Measurements from ENCODE around the gene IL1RAPL1.

The IL1RAPL1 gene

DNA sequence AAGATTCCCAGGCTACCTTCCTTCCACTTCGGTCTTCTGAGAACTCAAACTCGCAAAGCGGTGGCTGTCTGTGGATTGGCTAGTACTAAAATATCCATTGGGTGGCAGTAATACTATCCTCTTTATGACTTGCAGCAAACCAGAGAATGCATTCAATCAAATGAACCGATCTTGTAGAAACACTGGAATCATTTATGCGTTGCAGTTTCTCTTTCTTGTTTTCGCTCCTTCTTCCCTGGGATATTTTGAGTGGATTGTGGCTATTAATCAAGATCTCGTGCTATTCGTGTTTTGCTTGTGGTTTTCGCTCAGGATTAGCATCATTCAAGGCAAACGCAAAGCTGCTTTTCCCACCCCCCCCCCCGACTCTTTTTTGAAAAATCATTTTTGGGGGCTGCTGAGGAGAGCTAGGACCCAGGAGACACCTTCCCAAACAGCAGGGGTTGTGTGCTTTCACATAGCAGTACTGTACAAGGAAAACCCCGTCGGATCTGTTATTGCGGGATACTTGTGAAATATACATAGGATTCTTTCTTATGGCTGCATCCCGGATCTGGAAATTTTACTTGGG, at the start of gene IL1RAPL1:
IL1RAPL1 (plus strand) TSS at position 466 of the 571 bp plus-strand sequence.
- H3K27ac ChIP-seq = no peak within 1 kb of the TSS
- TF ChIP-seq Cebpa-rat (IDR thresholded peaks at IDR 0.05) = no peak

DNA sequence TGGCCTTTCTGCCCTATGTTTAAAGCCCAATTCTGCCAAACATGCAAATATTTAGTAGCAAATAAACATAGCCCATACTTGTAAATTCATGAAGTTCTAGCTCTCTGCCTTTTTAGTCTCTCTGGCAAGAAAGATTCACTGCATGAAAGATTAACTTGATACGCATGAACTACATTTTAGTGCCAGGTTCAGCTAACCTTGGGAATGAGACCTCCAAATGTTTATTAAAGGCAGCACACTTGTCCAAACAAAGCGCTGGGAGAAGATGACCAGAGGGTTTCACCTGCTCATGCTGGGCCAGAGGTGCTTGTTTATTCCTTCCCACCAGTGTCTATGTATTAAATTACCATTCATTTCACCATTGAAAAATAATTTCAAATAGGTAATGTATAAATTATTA, 44.5 kb upstream of the IL1RAPL1 start:
- Histone ChIP-seq H3K9me3 (replicated peaks in 1 of 11) (no peaks in the 10 kb centered on the region), H3K27ac (no peak overlapping the region), H3K4me1 (no peaks in the 10 kb centered on the region), H3K9ac (no peak overlapping the region), H3K36me3 (no peaks in the 10 kb centered on the region), H3K4me3 (no peak overlapping the region), H3K27me3 (no peaks in the 10 kb centered on the region), H3K4me2 (no peak overlapping the region), H4K20me1 (no peaks in the 10 kb centered on the region)
- no peak for TF ChIP-seq Cebpa-rat (IDR thresholded peaks at IDR 0.05)

More for the DNA sequence above, at the start of gene IL1RAPL1:
- Histone ChIP-seq H3K9me3 (replicated peaks in 1 of 11) (no peaks in the 10 kb centered on the region), H3K36me3 (no peaks in the 10 kb centered on the region), H3K4me3 (no peak within 1 kb of the TSS), H4K20me1 (no peaks in the 10 kb centered on the region), H3K4me1 (no peaks in the 10 kb centered on the region), H3K9ac (no peak within 1 kb of the TSS), H3K4me2 (no peak within 1 kb of the TSS), H3K27me3 (no peaks in the 10 kb centered on the region; a peak in 1 of 22 replicates)

DNA sequence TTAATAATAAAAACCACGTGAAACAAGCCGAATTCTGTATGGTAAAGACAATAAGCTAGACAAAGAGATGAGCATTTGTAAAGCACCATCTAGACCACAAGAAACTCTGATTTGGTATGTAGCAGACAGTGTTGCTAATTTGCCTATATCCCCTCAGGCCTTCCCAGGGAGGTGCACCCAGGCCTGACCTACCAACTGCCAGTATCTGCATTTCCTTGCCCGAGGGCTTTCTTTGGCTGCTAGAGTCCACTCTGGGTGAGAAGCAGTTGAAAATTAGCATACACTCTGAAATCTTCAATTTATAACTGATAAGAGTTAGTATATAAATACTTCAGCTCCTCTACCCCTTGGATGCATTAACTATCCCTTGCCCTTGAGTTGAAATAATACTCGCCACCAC, 37.4 kb upstream of the IL1RAPL1 start:
- H3K36me3 ChIP-seq = no peaks in the 10 kb centered on the region
- H4K20me1 ChIP-seq = no peaks in the 10 kb centered on the region
- H3K27me3 ChIP-seq = no peaks in the 10 kb centered on the region
- no peak overlapping the region for H3K4me3 ChIP-seq
- no peak for TF ChIP-seq Cebpa-rat (IDR thresholded peaks at IDR 0.05)
- no peak overlapping the region for H3K4me2 ChIP-seq
- no peaks in the 10 kb centered on the region for H3K4me1 ChIP-seq
- no peak overlapping the region for H3K9ac ChIP-seq
- H3K27ac ChIP-seq = no peak overlapping the region
- no peaks in the 10 kb centered on the region for H3K9me3 ChIP-seq (replicated peaks in 1 of 11)

DNA sequence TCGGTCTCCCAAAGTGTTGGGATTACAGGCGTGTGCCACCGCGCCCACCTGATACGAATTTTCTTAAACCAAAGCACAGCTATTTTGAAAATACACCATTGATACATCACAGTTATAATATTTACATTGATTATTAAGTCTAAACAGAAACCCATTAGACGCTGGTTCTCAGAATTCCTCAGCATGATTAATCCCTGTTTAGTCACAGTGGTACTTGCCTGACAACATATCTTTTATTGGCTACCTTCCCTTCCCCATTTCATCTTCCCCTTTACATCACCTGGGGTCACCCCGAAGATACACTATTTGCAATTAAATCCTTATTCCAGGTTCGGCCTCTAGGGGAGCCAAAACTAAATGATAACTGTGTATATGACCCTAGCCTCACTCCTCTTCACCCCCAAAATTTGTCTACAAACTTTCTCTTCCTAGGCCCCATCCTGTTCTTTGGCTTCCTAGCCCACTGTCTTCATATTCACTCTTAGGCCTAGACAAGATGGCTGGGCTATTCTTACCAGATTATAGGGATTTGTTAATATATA, 36.8 kb upstream of the IL1RAPL1 start:
- no peaks in the 10 kb centered on the region for H3K9me3 ChIP-seq (replicated peaks in 1 of 11)
- no peak for TF ChIP-seq Cebpa-rat (IDR thresholded peaks at IDR 0.05)
- H3K4me1 ChIP-seq = no peaks in the 10 kb centered on the region
- no peak overlapping the region for H3K4me2 ChIP-seq
- no peak overlapping the region for H3K4me3 ChIP-seq
- no peaks in the 10 kb centered on the region for H3K36me3 ChIP-seq
- no peaks in the 10 kb centered on the region for H4K20me1 ChIP-seq
- no peak overlapping the region for H3K27ac ChIP-seq
- H3K9ac ChIP-seq = no peak overlapping the region
- H3K27me3 ChIP-seq = no peaks in the 10 kb centered on the region

DNA sequence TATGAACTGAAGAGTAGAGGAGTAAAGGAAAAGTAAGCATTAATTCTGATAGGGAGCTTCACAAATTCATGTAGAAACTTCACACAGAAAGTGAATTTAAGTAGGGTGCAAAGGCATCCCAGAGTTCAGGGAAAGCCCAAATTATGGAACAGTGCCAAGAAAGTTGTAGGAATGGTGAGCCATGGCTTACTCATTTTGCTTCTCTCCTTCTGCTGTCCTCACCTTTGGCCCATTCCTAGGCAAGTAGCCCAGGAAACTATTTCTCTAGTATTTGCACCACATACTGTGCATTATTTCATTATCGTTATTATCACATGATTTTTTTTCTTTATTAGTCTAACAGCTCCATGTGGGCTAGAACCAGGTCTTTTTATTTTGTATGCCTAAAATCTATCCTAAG, 34.9 kb upstream of the IL1RAPL1 start:
- H3K4me3 ChIP-seq = no peak overlapping the region
- no peak overlapping the region for H3K4me2 ChIP-seq
- no peaks in the 10 kb centered on the region for H3K36me3 ChIP-seq
- H3K9ac ChIP-seq = no peak overlapping the region
- no peaks in the 10 kb centered on the region for H3K4me1 ChIP-seq
- no peak overlapping the region for H3K27ac ChIP-seq
- peaks cover 9 to 17% (median 14%) of the 10 kb centered on the region in 11 experiments; a peak in 21 of 22 replicates for H3K9me3 ChIP-seq (replicated peaks in 1 of 11)
- TF ChIP-seq Cebpa-rat (IDR thresholded peaks at IDR 0.05) = no peak
- no peaks in the 10 kb centered on the region for H4K20me1 ChIP-seq
- H3K27me3 ChIP-seq = no peaks in the 10 kb centered on the region

DNA sequence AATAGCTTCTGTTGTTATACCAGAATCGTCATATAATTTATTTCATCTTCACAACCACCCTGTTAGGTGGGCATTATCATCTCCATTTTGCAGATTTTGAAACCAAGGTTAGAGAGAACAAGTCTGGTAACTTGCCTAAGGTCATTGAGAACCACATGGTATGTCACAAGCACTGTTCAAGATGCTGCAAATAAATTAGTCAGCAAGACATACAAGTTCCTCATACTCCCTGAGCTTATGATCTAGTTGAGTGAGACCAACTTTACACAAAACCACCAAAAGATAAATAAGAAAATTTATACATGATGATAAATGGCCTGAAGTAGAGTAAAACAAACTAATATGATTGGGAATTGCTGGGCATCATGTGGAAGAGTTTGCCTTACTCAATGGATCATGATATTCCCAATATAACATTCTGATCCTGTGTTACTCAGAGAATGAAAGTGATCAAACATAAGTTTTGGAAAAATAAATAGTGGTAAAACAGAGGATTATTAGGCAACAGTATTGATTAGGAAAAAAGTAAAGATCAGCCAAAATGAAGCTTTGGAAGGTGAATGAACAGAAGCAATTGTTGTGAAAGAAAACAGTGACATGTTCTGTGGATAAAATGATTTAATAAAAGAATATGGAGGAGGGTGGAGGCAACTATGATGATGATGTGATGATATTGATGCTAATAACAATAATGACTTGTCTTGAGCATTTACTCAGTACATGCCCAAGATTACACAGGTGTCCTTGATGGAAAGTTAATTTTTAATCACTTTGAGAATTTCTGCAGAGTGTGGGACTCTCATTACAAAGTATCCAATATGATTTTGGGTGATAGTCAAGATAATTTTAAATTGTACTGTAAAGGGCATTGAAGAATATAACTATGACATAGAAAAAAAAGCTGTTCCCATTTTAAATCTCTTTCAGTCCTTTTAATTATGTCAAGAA, 34.1 kb upstream of the IL1RAPL1 start:
- peaks cover 18 to 25% (median 22%) of the 10 kb centered on the region in 11 experiments for H3K9me3 ChIP-seq (replicated peaks in 1 of 11)
- H3K9ac ChIP-seq = no peak overlapping the region
- H3K4me3 ChIP-seq = no peak overlapping the region
- TF ChIP-seq Cebpa-rat (IDR thresholded peaks at IDR 0.05) = no peak
- no peaks in the 10 kb centered on the region for H3K36me3 ChIP-seq
- no peaks in the 10 kb centered on the region for H3K4me1 ChIP-seq
- no peaks in the 10 kb centered on the region for H4K20me1 ChIP-seq
- H3K27ac ChIP-seq = no peak overlapping the region
- H3K4me2 ChIP-seq = no peak overlapping the region
- no peaks in the 10 kb centered on the region for H3K27me3 ChIP-seq

DNA sequence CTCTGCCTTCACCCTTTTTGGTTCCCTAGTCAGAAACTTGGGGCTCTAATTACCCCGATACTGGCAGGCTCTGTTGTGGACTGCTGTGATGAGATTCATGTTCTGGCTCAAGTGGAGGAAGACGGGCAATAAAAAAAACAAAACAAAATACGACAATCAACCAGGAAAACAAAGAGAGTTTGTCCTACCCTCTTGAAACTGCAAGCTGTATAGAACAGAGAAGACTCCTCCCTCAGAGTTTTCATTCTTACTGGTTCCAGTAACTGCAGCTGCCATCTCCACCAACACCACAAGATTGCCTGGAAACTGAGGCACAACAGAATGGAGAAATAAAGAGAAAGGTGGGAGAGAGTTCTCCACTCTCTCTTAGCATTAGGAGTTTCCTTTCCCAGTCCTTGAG, 11.1 kb upstream of the IL1RAPL1 start:
- no peak overlapping the region for H3K4me2 ChIP-seq
- H3K4me1 ChIP-seq = no peaks in the 10 kb centered on the region
- H4K20me1 ChIP-seq = no peaks in the 10 kb centered on the region
- H3K27ac ChIP-seq = no peak overlapping the region
- no peak overlapping the region for H3K4me3 ChIP-seq
- TF ChIP-seq Cebpa-rat (IDR thresholded peaks at IDR 0.05) = no peak
- H3K36me3 ChIP-seq = no peaks in the 10 kb centered on the region
- no peaks in the 10 kb centered on the region for H3K27me3 ChIP-seq
- no peak overlapping the region for H3K9ac ChIP-seq
- H3K9me3 ChIP-seq (replicated peaks in 1 of 11) = no peaks in the 10 kb centered on the region

DNA sequence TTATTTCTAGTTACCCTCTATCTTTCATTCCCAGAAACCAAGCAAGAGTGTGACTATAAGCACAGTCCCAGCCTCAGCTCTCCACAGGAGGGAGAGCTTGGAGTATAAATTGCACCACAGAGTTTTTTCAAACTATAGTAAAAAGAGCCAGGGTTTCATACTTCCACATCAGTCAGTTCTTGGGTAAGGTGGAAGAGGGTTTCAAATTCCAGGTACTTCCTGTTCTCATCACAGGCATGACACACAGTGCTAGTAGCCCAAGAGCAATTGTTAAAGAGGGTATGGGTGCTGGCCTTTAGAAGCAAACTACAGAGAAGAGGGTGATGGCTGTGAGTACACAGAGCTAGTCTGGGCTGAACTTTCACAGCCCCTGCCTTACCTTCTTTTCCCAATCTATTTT, 5.7 kb upstream of the IL1RAPL1 start:
- Histone ChIP-seq H3K9ac (no peak overlapping the region), H3K9me3 (replicated peaks in 1 of 11) (no peaks in the 10 kb centered on the region), H3K4me1 (no peaks in the 10 kb centered on the region), H3K27me3 (no peaks in the 10 kb centered on the region; a peak in 1 of 22 replicates), H3K4me3 (no peak overlapping the region), H3K36me3 (no peaks in the 10 kb centered on the region), H4K20me1 (no peaks in the 10 kb centered on the region), H3K27ac (no peak overlapping the region), H3K4me2 (no peak overlapping the region)
- TF ChIP-seq Cebpa-rat (IDR thresholded peaks at IDR 0.05) = no peak

DNA sequence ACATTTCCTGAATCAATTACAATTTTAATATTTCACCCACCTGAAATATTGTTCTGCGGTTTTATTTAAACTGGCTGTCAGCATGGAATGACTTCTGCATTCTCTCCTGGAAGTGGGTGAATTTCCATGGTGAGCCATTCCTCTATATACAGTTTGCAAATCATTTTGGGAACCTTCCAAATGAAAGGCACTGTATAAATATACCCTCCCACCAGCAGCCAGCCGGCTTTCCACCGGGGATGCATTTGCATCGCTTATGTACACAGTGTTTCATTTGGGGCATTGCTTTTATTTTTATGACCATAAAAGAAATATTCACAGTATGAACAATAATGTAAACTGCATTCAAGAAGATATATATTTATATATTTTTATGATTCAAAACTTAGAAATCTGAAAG, 4.7 kb upstream of the IL1RAPL1 start:
- TF ChIP-seq Cebpa-rat (IDR thresholded peaks at IDR 0.05) = no peak
- Histone ChIP-seq H3K4me2 (no peak overlapping the region), H4K20me1 (no peaks in the 10 kb centered on the region), H3K4me1 (no peaks in the 10 kb centered on the region), H3K36me3 (no peaks in the 10 kb centered on the region), H3K4me3 (no peak overlapping the region), H3K27ac (no peak overlapping the region), H3K9ac (no peak overlapping the region), H3K9me3 (replicated peaks in 1 of 11) (no peaks in the 10 kb centered on the region), H3K27me3 (no peaks in the 10 kb centered on the region; a peak in 1 of 22 replicates)
